GM19463 (cell line): ENCODE results near the gene SLIT3.
"Not testable (repeated sequence)": the region's sequence is repeated elsewhere in the genome, so short reads cannot be mapped to it uniquely, and the experiment has no call there.

Source experiments
- ATAC-seq: cut with Tn5 transposase; IDR thresholded peaks from one replicate; pipeline ENCODE4 v1.9.1; 2021; ENCODE audit warnings: mild to moderate bottlenecking, moderate library complexity; ENCODE audit not compliant: unreplicated experiment

The SLIT3 gene

GRCh38 chr5:169150108-169150507 is 150.8 kb downstream of the SLIT3 start:
- no peak for ATAC-seq

DNA sequence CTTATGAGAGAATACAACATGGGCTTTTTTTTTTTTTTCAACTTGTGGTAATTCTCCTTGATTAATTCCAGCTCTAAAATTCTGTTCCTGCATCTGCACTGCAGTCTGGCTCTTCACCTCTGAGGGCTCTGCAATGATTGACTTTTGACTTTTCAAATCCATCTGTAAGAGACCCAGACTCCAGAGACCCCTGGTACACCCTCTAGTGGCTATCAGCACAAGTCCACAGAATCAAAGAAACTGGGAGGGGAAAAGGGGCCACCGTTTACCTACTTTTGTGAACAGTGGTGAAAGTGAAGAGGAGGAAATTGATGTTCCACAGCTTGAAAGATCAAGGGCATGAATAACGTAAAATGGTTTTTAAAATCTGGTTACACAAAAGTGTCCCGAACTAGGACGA is 151.6 kb downstream of the SLIT3 start:
- ATAC-seq = no peak

DNA sequence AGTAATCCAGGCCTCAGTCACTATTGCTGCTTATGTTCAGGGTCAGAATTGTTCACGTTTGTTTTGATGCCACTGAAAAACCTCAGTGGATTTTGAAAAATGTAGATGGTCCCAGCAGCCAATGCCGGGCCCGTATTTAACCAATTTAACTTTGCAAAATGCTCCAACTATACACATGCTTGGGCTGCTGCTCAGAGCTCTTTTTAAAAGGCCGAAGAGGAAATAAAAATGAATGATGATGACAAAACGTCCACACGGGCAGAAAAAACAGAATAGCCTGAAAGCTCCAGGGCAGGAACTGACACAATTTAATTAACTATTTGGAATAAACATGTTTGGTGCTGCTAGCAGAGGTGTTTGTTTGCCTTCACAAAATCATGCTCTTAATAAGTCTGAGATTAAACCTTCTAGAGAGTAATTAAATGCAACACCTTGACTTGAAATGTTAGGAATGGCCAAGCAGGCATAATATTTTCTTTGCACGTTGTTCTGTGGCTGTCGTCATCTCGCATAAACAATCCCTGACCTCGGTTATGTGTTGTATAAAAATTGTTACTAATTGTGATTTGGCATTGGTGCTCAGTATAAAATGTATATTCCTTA is 152.7 kb downstream of the SLIT3 start:
- ATAC-seq = no peak

GRCh38 chr5:169147534-169147933 is 153.4 kb downstream of the SLIT3 start:
- no peak for ATAC-seq

DNA sequence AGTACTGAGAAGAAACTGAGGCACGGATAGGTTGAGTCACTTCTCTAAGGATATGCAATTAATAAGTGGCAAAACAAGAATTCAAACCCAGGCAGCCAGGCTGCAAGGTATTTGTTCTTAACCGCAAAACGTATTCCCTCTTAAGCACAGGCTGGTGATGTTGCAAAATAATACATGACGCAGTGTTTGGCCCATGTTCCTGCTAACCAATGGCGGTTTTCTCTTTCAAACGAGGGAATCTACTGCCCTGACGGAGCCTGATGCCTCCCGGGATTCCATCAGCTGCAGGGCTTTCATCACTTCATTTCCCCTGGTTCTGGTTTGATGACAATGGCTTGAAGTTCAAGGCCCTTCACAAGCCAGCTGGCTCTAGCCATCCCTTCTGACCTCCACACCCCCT is 154.8 kb downstream of the SLIT3 start:
- no peak for ATAC-seq

- no peak for ATAC-seq
Measured at GRCh38 chr5:169142264-169142970, 158.5 kb downstream of the SLIT3 start.

GRCh38 chr5:169140215-169140614 is 160.7 kb downstream of the SLIT3 start:
- ATAC-seq = not testable (repeated sequence)

DNA sequence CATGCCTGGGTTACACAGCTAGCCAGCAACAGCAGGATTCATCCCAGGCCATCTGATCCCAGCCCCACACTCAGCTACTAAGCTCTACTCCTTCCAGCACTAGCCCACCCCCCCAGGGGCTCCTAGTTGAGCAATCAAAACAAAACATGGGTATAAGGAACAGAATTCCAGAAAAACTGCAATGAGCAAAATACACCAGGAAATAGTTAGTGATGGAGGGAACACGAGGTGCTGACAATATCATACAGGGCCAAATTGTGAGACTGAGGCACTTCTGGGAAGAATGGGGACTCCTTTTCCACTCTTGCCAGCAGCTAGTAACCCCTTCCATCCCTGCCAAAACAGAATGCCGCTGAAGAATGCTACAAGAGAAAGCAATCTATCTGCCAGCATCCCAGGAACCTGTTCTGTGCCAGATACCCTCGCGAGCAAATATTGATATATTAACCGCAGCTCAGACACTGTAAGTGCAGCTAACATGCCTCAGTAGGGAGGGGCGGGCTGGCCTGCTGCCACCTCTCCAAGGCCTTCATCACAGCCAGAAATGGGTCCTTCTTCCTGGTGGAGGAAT is 161.4 kb downstream of the SLIT3 start:
- no peak for ATAC-seq

DNA sequence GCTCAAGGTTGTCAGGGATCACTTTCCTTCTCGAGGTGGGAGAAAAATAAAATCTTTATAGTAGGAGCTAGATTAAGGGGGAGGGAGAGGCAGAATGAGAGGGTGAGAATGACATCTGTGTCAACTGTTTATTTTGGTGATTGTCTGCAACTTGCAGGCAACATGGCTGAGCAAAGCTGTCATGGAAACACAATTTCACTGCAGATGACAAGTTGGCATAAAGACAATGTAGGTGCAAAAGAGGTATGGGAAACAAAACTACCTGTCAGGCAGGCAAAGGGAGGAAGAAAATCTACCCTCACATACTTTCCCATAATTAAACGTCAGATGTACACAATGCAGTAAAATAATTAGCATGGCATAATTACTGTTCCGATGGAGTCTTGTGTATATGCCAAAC is 167.4 kb downstream of the SLIT3 start:
- ATAC-seq = no peak

GRCh38 chr5:169132302-169132660 is 168.7 kb downstream of the SLIT3 start:
- ATAC-seq = no peak

DNA sequence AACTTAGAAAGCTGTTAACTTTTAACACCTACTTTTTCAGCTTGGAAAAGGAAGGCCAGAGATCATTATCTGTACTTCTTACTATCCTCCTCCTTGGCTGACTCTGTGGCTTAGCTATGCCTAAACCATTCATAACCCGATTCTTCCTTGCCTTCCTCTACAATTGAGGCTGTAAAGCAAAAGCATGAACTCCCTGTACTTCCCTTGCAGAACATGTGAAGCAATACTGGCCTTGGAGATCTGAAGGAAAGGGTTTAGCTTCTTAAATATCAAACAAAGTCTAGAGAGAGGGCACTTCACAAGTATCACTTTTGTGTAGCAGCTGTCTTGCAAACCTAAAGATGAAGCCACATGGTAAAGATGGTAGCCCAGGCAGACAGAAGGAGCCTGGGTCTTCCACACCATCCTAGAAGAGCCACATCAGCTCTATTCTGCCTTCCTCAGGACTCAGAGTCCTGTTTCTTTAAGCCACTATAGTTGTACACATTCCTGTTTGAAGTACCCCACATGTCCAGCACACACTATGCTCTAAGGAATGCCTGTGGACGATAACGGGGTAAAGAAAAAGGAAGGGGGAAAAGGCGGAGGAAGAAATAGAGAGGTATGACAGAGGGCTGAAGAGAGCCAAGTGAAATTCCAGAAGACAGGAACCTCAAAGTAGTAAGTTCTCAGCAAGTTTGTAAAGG is 169.2 kb downstream of the SLIT3 start:
- ATAC-seq = no peak

GRCh38 chr5:169128679-169129078 is 172.3 kb downstream of the SLIT3 start:
- ATAC-seq = no peak

GRCh38 chr5:169127431-169127830 is 173.5 kb downstream of the SLIT3 start:
- no peak for ATAC-seq

DNA sequence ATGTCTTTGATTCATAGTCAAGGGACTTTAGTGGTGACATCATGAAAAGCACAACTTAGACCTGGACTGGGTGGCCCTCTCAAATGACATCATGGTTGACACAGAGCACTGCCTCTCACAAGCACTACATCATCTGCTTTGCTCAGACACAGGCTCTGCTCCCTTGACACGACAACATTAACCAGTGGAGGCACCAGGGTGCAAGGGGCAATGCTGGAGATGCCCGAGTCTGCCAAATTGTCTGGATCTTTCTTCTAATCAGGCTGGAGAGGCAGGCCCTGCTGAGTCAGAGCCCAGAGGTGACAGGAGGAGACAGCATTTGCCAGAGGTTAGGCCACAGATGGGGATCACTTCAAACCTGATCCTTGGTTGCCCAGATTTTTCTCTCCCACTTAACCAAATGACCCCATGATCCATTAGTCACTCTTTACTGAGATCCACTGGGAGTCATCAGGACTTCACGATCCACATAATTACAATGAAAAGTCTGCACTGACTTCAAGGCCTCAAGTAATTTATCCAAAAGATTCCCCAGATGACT is 174.4 kb downstream of the SLIT3 start:
- no peak for ATAC-seq

GRCh38 chr5:169125571-169125970 is 175.4 kb downstream of the SLIT3 start:
- ATAC-seq = no peak

GRCh38 chr5:169122951-169123350 is 178.0 kb downstream of the SLIT3 start:
- ATAC-seq = no peak

DNA sequence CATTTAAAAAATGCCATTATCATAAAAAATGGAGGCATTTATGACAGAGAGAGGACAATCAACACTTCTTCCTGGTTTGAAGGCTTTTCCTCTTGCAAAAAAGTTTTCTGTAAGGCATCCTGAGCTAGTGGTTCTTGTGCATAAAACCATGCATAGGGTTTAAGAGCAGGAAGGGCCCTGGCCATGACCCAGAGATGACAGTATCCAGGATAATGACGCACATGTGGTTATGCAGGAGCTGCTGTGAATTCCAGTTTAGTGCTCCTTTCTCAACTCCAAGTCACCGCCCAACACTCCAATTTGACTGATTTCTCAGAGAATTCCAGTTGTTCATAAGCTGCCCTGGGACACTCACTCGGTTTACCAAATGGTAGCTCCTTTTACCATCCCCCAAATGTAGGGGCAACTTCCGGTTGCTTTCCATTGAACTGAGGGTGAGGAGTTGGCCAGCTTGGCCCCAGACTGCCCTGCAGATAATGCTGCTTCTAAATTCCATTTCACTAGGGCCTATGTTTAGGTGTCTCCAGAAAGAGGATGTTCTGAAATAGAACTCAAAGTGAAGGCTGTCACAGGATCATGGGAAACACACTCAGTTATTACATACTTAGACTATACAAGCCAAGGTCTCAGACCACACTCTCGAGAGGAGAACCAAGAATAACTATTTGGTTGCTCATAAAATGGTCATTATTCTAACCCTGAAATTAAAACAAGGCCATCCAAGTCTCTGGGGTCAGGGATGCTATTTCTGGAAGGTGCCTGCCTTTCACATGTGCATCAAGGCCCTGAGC is 179.1 kb downstream of the SLIT3 start:
- no peak for ATAC-seq

GRCh38 chr5:169119288-169120048 is 181.5 kb downstream of the SLIT3 start:
- no peak for ATAC-seq

GRCh38 chr5:169116961-169117461 is 183.9 kb downstream of the SLIT3 start:
- ATAC-seq = no peak
